Stimulated activated CD8-positive, alpha-beta memory T cell treated with anti-CD3 and anti-CD28 coated beads, Interleukin-4, amount 100 ng/mL, for 24 hours (primary cell): ENCODE results near the gene MTA1.

ENCODE experiments used
- DNase-seq: peaks from one replicate; pipeline ENCODE4 v3.0.0-alpha.2; 2020; ENCODE audit warnings: low read depth

MTA1 gene

GRCh38 chr14:105476831-105477659 is 57.4 kb downstream of the MTA1 start:
- DNase-seq: no peak

DNA sequence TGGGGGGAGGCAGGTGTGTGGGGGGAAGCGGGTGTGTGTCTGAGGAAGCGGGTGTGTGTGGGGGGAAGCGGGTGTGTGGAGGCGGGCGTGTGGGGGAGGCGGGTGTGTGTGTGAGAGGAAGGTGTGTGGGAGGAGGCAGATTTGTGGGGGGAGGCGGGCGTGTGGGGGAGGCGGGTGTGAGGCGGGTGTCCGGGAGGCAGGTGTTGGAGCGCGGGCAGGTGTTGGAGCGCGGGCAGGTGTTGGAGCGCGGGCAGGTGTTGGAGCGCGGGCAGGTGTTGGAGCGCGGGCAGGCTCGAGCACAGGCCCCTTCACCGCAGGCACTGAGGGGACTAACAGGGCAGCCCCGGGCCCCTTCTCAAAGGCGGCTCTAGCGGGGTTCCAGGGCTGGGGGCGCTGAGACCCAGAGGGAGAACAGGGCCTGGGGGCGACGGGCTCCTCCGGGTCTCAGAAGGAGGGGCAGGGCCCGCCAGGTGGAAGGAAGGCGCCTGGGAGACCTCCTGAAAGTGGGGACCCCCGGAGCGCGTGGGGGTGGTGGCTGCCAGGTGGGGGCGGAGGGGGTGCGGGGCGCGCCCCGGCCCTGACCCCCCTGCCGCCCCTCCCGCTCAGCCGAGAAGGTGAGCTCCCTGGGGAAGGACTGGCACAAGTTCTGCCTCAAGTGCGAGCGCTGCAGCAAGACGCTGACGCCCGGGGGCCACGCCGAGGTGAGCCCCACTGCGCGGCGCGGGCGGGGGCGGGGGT is 58.2 kb downstream of the MTA1 start:
- no peak for DNase-seq

DNA sequence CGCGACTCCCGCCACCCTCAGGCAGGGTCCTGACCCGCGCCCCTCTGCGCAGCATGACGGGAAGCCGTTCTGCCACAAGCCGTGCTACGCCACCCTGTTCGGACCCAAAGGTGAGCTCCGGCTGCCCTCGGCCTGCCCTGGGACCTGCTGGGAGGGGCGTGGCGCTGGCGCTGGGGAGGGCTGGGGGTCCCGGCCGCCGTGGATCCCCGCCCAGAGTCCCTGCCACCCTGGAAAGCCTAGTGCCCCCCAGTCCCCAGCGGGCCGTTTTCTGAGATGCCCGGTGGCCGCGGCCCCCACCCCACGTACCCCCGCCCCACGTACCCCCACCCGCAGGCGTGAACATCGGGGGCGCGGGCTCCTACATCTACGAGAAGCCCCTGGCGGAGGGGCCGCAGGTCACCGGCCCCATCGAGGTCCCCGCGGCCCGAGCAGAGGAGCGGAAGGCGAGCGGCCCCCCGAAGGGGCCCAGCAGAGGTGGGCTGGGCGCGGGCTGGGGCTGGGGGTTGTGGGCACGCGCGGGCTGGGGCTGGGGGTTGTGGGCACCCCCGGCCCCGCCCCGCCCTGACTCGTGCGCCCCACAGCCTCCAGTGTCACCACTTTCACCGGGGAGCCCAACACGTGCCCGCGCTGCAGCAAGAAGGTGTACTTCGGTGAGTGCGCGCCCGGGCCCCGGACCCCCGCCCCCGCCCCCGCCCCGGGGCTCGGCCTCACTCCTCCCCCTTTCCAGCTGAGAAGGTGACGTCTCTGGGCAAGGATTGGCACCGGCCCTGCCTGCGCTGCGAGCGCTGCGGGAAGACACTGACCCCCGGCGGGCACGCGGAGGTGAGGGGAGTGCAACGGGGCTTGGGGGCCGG is 59.0 kb downstream of the MTA1 start:
- DNase-seq: no peak

- DNase-seq: no peak
These were observed 60.0 kb downstream of the MTA1 start for GRCh38 chr14:105479431-105480158.

GRCh38 chr14:105480199-105480746 is 60.6 kb downstream of the MTA1 start:
- no peak for DNase-seq

- peak; percentile 81 for DNase-seq
These were observed 61.5 kb downstream of the MTA1 start for GRCh38 chr14:105480807-105481801.

- DNase-seq: peak; percentile 85
These were observed 62.3 kb downstream of the MTA1 start for GRCh38 chr14:105481886-105482457.

- no peak for DNase-seq
These were observed 63.0 kb downstream of the MTA1 start for GRCh38 chr14:105482486-105483110.

GRCh38 chr14:105483300-105484068 is 63.9 kb downstream of the MTA1 start:
- DNase-seq: no peak

- no peak for DNase-seq
These were observed 64.7 kb downstream of the MTA1 start for GRCh38 chr14:105484069-105484996.

DNA sequence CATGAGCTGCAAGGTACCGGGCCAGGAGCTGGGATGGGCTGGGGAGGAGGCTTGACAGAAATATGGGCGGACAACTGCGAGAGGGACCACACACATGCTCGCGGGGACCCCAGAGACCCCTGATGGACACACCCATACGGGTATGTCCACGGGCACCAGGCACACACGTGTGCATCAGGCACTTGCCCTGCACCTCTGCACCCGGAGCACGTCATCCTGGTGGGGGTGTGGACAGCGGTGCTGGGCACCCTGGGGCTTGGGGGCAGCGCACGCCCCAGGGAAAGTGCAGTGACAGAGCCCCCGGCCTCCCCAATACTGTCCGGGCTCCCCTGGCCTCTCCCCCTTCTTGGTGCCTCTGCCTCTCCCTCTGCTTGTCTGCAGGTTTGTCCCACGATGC is 65.4 kb downstream of the MTA1 start:
- no peak for DNase-seq

DNA sequence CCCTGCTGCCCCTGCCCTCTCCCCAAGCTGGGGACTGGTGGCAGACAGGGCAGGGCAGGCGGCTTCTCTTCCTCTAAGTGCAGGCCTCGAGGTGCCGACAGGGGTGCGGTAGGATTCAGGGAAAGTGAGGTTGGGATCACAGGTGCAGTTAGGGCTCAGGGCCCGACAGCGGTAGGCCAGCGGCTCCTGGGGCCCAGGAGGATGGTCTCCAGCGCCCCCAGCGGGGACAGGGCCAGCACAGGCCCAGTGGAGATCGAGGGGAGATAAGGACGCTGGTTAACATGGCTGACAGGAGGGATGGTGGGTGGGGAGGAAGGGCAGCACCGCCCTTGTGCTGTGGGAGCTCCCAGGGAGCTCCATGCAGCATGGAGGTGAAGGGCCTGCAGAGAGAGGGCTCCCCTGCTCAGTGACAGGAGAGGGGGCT is 66.1 kb downstream of the MTA1 start:
- no peak for DNase-seq

- DNase-seq: no peak
These were observed 66.7 kb downstream of the MTA1 start, which contains the start of gene CRIP1 for GRCh38 chr14:105486163-105486973. CRIP1 (plus strand) TSS chr14:105486886; CDS start chr14:105487260, 374 bp downstream.

DNA sequence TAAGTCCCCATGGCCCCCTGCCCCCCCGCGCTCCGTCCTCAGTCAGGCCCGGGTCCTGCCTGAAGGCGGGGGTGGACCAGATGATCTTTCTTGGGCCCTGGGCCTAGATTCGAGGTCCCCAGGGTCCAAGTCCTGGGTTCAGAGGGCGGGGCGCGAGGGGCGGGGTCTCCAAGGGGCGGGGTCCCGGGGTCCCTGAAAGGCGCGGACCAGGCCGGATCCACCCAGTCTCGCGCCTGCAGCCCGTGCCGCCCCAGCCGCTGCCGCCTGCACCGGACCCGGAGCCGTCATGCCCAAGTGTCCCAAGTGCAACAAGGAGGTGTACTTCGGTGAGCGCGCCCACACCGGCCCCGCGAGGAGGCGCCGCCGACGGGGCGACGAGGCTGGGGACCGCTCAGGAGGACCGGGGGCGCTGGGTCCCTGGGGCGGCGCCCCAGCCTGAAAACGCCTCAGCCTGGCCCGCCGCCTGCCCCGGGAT is 67.4 kb downstream of the MTA1 start:
- no peak for DNase-seq

DNA sequence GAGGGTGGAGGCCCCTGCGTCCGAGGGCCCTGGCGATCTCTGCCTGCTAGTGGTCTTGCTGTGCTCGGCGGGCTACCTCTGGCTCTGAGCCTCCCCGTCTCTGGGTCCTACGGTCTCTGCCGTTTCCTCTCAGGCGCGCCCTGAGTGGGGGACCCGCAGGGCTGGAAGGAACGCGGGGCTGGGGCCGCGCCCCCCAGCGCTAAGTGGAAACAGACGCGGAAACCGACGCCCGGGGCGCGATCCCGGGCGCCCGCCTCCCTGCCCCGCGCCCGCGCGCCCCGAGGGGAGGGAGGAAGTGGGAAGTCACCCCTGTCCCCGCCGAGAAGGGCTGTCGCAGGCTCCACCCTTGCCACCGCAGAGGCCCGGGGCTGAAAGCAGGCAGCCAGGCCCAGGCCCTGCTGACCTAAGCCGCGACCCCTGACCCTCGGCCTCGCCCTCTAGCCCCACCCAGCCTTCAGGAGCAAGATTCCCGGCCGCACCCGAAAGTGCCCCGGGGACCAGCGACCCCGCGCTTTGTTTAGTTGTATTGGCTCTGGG is 67.9 kb downstream of the MTA1 start:
- DNase-seq: no peak
